Left forelimb (tissue), 1 donor: ENCODE results near the gene TMEM19.

Experiments
- DNase-seq: peaks from one replicate; pipeline ENCODE4 v3.0.0-alpha.2; 2018; ENCODE audit warnings: low spot score

Gene TMEM19

GRCh38 chr12:71718611-71719010 lies 32.7 kb downstream of the TMEM19 start:
- DNase-seq, result no peak

GRCh38 chr12:71719647-71720370 lies 33.9 kb downstream of the TMEM19 start:
- no peak for DNase-seq

GRCh38 chr12:71721783-71722505 lies 36.1 kb downstream of the TMEM19 start:
- no peak for DNase-seq

GRCh38 chr12:71725011-71725410 lies 39.1 kb downstream of the TMEM19 start:
- DNase-seq, result no peak

- DNase-seq, result no peak
These were observed 40.7 kb downstream of the TMEM19 start for GRCh38 chr12:71726548-71726947.

- no peak for DNase-seq
These were observed 42.1 kb downstream of the TMEM19 start for GRCh38 chr12:71727958-71728357.

- DNase-seq, result no peak
These were observed 45.1 kb downstream of the TMEM19 start for GRCh38 chr12:71730936-71731335.

- no peak for DNase-seq
These were observed 45.8 kb downstream of the TMEM19 start for GRCh38 chr12:71731439-71732356.

- no peak for DNase-seq
These were observed 46.5 kb downstream of the TMEM19 start for GRCh38 chr12:71732357-71732712.

GRCh38 chr12:71737197-71737596 lies 51.3 kb downstream of the TMEM19 start:
- DNase-seq, result no peak

GRCh38 chr12:71742998-71743397 lies 57.1 kb downstream of the TMEM19 start:
- no peak for DNase-seq

- no peak for DNase-seq
These were observed 58.8 kb downstream of the TMEM19 start for GRCh38 chr12:71744522-71745300.

GRCh38 chr12:71746974-71747611 lies 61.2 kb downstream of the TMEM19 start:
- no peak for DNase-seq

- no peak for DNase-seq
These were observed 62.4 kb downstream of the TMEM19 start for GRCh38 chr12:71748081-71748850.

- no peak for DNase-seq
These were observed 63.8 kb downstream of the TMEM19 start for GRCh38 chr12:71749666-71750065.

- DNase-seq, result no peak
These were observed 67.0 kb downstream of the TMEM19 start for GRCh38 chr12:71752891-71753290.
